ENCODE measurements around the gene PCDH9. TPM values are rescaled to one million over a fixed set of nuclear protein-coding genes. Genes with fewer than 3 reads are reported as not detected.

Gene PCDH9
- total RNA-seq, 1 donor from 2014 or later = 0.21 TPM

DNA sequence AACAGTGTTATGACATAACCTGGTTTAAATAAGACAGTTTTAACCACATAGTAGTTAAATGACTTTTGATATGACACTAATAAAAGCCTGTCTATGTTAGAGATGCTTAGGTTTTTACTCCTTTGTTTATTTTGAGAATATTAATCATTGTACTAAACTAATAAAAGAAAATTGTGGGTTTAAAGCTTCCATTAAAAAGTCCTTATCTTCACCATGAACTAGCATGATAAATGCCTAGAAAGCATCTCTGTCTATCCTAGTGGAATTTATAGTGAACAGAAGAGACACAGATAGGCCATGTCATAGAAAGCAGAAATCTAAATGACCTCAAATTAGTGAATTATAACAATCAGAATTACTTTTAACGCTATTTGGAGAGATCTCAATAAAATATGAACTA, 255.2 kb downstream of the PCDH9 start:
- no peak overlapping the region for H3K4me3 Mint-ChIP-seq
- no peaks in the 10 kb centered on the region for H3K4me1 Mint-ChIP-seq (ENCODE audit: low read depth)
- H3K9me3 Mint-ChIP-seq = no peaks in the 10 kb centered on the region

DNA sequence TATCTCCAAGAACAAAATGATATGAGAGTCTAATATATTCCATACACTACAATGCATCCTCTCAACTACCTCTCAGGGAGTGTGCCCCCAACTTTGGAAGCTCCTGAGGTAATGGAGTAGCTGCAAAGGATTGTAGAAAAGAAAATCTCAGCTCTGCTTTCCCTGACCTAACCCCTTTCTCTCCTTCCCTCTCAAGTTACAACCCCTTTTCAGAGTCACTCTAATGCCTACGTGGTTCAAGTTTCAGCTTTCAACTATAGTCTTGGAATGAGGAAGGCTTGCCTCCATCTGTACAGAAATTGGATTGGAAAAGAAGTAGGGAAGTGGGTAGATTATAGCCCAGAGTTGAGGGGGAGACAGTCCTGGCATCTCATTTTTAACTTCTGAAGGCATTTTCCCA, 256.0 kb downstream of the PCDH9 start:
- DNase-seq (ENCODE audit: low spot score) = no peak
- Mint-ChIP-seq H3K4me1 (ENCODE audit: low read depth) (no peaks in the 10 kb centered on the region), H3K9me3 (no peaks in the 10 kb centered on the region), H3K4me3 (no peak overlapping the region), H3K27ac (no peak overlapping the region), H3K36me3 (ENCODE audit: low read depth) (no peaks in the 10 kb centered on the region), H3K27me3 (ENCODE audit: insufficient read depth) (no peaks in the 10 kb centered on the region)
- intact Hi-C loops (cut with micrococcal nuclease) = no loop called here

More for the DNA sequence above, 255.2 kb downstream of the PCDH9 start:
- Mint-ChIP-seq H3K27ac (no peak overlapping the region), H3K36me3 (ENCODE audit: low read depth) (no peaks in the 10 kb centered on the region), H3K27me3 (ENCODE audit: insufficient read depth) (no peaks in the 10 kb centered on the region)
- intact Hi-C loops (cut with micrococcal nuclease) = no loop called here
- DNase-seq (ENCODE audit: low spot score) = no peak

DNA sequence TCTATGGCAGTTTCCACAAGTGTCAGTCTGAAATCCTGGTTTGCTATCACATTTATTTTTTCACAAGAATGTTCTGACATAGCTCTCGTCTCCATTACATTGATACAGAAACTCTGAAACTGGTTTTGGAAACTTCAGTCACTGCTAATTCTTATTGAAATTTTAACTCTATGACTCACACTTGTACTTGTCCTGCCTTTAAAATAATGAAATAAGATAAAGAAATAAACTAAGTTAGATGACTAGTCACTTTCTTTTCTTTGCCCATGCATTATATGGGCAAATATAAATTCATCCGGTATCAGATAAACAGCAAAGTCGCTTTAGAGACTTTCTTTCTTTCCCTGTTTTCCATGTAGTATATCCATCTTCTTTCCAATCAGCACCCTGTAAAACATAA, 257.5 kb downstream of the PCDH9 start:
- intact Hi-C loops (cut with micrococcal nuclease) = no loop called here
- Mint-ChIP-seq H3K27ac (no peak overlapping the region), H3K4me1 (ENCODE audit: low read depth) (no peaks in the 10 kb centered on the region), H3K27me3 (ENCODE audit: insufficient read depth) (no peaks in the 10 kb centered on the region), H3K9me3 (no peaks in the 10 kb centered on the region), H3K4me3 (no peak overlapping the region), H3K36me3 (ENCODE audit: low read depth) (no peaks in the 10 kb centered on the region)
- DNase-seq (ENCODE audit: low spot score) = no peak

DNA sequence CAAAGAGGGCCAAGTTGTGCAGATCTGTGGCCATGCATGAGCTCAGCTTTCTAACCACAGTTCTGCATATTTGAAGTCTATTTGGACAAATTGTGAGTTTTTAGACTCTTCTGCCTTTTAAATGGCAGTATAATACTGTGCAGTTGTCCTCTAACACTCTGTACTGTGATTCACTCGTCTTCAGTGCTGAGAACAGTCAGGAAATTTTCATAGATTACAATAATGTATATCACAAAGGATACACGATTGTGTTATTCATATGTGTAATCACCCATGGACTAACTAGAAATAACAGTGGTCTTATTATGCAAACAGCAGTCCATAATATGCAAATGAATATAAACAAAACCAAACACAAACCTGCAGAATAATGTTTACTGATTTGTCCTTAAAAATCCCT, 259.1 kb downstream of the PCDH9 start:
- no peaks in the 10 kb centered on the region for H3K9me3 Mint-ChIP-seq
- intact Hi-C loops (cut with micrococcal nuclease) = no loop called here
- no peak overlapping the region for H3K4me3 Mint-ChIP-seq
- H3K36me3 Mint-ChIP-seq (ENCODE audit: low read depth) = no peaks in the 10 kb centered on the region
- H3K4me1 Mint-ChIP-seq (ENCODE audit: low read depth) = no peaks in the 10 kb centered on the region
- H3K27ac Mint-ChIP-seq = no peak overlapping the region
- DNase-seq (ENCODE audit: low spot score) = no peak
- no peaks in the 10 kb centered on the region for H3K27me3 Mint-ChIP-seq (ENCODE audit: insufficient read depth)

DNA sequence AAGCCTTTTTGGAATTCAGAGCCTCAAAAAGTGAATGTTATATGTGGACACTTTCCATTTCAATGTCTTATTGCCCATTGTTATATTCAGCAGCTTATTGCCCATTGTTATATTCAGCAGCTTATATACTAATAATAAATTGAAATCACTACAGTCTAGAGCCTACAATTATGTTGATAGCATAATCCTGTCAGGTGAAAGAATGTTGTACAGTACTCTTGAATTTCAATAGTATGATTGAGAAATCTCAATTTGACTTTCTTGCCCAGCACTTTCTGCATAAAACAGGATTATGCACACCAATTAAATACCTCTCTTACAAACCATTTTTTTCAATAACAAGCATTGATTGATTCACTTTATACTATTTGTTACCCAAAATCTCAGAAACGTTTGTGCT, 260.8 kb downstream of the PCDH9 start:
- no peak for DNase-seq (ENCODE audit: low spot score)

DNA sequence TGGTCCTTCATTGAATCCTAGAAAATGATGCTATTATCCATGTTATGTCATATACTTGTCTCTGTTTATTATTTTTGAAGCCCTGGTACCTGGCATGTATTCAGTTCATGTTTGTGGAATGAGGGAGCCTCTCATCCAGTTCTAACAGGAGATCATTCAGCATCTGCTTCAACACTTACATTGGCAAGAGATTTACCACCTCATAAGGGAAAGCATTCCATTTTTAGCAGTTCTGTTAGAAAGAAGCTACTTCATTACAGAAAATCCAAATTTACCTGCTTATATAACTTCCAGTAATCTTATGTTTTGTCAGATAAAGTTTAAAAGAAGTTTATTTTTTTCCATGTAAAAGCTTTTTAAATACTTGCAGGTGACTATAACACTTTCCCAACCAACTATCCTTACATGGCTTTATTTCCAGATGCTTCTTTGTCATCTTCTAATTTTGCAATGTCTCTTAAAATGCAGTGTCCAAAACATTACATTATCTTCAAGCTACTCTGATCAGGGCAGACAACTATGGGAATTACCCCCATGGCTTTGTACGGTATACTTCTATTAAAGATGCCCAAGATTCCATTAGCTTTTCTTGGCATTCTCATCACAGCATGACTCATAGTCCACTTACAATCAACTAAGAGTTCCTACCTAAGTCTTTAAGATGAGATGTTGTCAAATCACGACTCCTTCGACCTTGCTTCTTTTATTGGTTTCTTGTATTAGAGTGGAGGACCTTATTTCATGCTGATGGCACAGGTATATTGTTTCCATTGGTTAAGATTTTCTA, 262.1 kb downstream of the PCDH9 start:
- no peaks in the 10 kb centered on the region for H3K36me3 Mint-ChIP-seq (ENCODE audit: low read depth)
- no peak for DNase-seq (ENCODE audit: low spot score)
- intact Hi-C loops (cut with micrococcal nuclease) = no loop called here
- H3K27ac Mint-ChIP-seq = no peak overlapping the region
- H3K4me3 Mint-ChIP-seq = no peak overlapping the region
- H3K9me3 Mint-ChIP-seq = no peaks in the 10 kb centered on the region
- no peaks in the 10 kb centered on the region for H3K27me3 Mint-ChIP-seq (ENCODE audit: insufficient read depth)
- no peaks in the 10 kb centered on the region for H3K4me1 Mint-ChIP-seq (ENCODE audit: low read depth)

More for the DNA sequence above, 260.8 kb downstream of the PCDH9 start:
- no peaks in the 10 kb centered on the region for H3K27me3 Mint-ChIP-seq (ENCODE audit: insufficient read depth)
- no peak overlapping the region for H3K4me3 Mint-ChIP-seq
- H3K36me3 Mint-ChIP-seq (ENCODE audit: low read depth) = no peaks in the 10 kb centered on the region
- H3K4me1 Mint-ChIP-seq (ENCODE audit: low read depth) = no peaks in the 10 kb centered on the region
- H3K27ac Mint-ChIP-seq = no peak overlapping the region
- intact Hi-C loops (cut with micrococcal nuclease) = no loop called here
- H3K9me3 Mint-ChIP-seq = no peaks in the 10 kb centered on the region

DNA sequence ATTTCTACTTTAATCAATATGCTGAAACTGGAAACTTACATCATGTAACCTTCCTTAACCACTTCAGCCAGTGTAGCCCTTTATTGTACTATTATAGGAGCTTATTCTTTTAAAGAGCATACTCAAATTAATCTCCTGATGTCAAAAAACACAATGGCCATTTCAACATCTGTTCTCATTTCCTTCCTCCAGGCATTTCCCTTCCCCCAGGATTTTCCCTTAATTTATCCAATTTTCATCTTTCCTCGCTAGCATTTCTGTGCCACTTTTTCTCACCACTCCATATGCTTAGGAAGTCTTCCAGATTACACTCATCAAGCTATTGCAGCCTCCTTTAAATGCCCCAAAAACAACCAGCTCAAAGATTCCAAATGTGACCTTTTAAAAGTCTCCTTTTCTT, 265.0 kb downstream of the PCDH9 start:
- H3K9me3 Mint-ChIP-seq = no peaks in the 10 kb centered on the region
- no peaks in the 10 kb centered on the region for H3K4me1 Mint-ChIP-seq (ENCODE audit: low read depth)
- no peaks in the 10 kb centered on the region for H3K27me3 Mint-ChIP-seq (ENCODE audit: insufficient read depth)
- no peaks in the 10 kb centered on the region for H3K36me3 Mint-ChIP-seq (ENCODE audit: low read depth)
- intact Hi-C loops (cut with micrococcal nuclease) = no loop called here
- no peak overlapping the region for H3K27ac Mint-ChIP-seq
- DNase-seq (ENCODE audit: low spot score) = no peak
- H3K4me3 Mint-ChIP-seq = no peak overlapping the region

DNA sequence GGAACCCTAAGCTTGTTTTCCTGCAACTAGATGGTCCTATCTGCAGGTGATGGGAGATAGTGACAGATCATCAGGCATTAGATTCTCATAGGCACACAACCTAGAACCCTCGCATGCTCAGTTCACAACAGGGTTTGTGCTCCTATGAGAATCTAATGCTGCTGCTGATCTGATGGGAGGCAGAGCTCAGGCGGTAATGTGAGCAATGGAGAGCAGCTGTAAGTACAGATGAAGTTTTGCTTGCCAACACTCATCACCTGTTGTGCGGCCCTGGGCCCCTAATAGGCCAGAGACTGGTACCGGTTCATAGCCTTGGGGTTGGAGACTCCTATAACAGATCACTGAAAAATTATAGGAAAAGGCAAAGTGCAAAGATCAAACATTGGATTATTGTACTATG, 267.2 kb downstream of the PCDH9 start:
- Mint-ChIP-seq H3K9me3 (no peaks in the 10 kb centered on the region), H3K4me1 (ENCODE audit: low read depth) (no peaks in the 10 kb centered on the region), H3K27ac (no peak overlapping the region), H3K4me3 (no peak overlapping the region), H3K36me3 (ENCODE audit: low read depth) (no peaks in the 10 kb centered on the region), H3K27me3 (ENCODE audit: insufficient read depth) (no peaks in the 10 kb centered on the region)
- no peak for DNase-seq (ENCODE audit: low spot score)
- intact Hi-C loops (cut with micrococcal nuclease) = no loop called here

DNA sequence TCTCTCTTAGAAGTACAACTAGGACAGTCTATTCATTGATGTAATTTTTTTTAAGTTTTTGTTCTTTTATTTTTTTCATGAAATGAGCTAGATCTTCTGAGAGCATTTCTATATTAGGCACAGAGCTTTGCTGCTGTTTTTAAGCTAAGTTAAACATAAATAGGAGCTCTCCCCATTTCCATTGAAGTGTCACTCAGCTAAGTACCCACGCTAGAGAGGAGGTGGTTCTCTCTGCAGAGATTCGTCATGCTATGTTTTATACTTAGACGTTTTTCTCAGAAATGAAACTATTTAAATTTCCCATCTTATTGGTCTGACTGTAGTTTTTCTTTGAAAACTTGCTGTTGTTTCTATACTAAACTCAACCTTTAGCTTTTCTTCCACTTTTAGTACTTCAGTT, 271.5 kb downstream of the PCDH9 start:
- intact Hi-C loops (cut with micrococcal nuclease) = no loop called here
- no peak for DNase-seq (ENCODE audit: low spot score)
- Mint-ChIP-seq H3K27ac (no peak overlapping the region), H3K4me3 (no peak overlapping the region), H3K4me1 (ENCODE audit: low read depth) (no peaks in the 10 kb centered on the region), H3K27me3 (ENCODE audit: insufficient read depth) (no peaks in the 10 kb centered on the region), H3K36me3 (ENCODE audit: low read depth) (no peaks in the 10 kb centered on the region), H3K9me3 (no peaks in the 10 kb centered on the region)

DNA sequence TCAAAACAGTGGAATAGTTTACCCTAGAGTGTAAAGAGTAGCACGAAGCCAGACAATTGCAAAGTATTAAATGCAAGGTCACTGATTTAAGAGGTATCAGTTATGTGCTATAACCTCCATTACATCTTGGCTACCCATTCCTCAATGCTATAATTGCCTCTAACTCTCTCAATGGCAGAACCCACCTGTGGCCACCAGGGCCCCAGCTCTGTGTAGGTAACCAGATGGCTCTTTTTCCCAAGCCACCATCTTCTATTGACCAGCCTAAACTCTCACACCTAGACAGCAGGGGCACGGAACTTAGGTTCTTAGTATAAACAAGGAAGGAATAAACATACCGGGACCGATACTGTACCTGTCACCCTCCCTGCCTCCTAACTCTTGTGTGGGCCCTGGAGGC, 277.6 kb downstream of the PCDH9 start:
- Mint-ChIP-seq H3K27ac (no peak overlapping the region), H3K4me3 (no peak overlapping the region), H3K27me3 (ENCODE audit: insufficient read depth) (no peaks in the 10 kb centered on the region), H3K9me3 (no peaks in the 10 kb centered on the region), H3K36me3 (ENCODE audit: low read depth) (no peaks in the 10 kb centered on the region), H3K4me1 (ENCODE audit: low read depth) (no peaks in the 10 kb centered on the region)
- DNase-seq (ENCODE audit: low spot score) = no peak
- intact Hi-C loops (cut with micrococcal nuclease) = no loop called here

DNA sequence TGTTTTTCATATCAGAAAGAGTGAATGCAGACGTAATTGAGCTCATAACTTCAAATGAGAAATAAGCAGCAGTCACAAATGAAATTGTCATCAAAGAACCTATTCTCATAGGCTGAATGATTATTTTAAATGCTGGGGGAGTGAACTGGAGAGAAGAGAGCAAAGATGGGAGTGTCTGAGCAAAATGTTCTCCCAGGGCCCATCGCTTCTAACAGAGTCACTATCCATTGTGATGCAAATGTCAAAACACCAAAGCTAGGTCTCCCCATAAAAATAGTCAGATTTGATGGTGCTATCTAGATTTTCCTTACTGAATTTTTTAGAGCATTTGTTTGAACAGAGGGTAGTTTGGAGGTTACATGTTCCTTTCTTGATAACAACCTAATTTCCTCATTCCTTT, 278.7 kb downstream of the PCDH9 start:
- no peak for DNase-seq (ENCODE audit: low spot score)
- Mint-ChIP-seq H3K27ac (no peak overlapping the region), H3K4me3 (no peak overlapping the region), H3K4me1 (ENCODE audit: low read depth) (no peaks in the 10 kb centered on the region), H3K9me3 (no peaks in the 10 kb centered on the region), H3K27me3 (ENCODE audit: insufficient read depth) (no peaks in the 10 kb centered on the region), H3K36me3 (ENCODE audit: low read depth) (no peaks in the 10 kb centered on the region)
- intact Hi-C loops (cut with micrococcal nuclease) = no loop called here

DNA sequence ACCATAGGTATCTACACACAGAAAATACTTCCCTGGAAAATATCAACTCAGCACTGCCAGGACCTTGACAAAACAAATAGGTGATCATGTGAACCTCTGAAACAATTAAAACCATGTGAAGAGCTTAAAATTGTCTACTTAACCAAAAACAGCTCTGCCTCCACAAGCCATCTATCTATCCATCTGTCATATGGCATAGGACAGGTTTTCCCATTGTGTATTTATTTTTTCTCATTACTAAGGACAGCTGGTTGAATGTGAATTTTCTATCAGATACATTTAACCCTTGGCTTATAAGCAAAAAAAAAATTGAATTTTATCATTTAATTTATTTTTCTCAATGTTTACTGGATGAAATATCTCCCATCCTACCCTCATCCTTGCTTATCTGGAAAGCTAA, 279.5 kb downstream of the PCDH9 start:
- Mint-ChIP-seq H3K27me3 (ENCODE audit: insufficient read depth) (no peaks in the 10 kb centered on the region), H3K4me1 (ENCODE audit: low read depth) (no peaks in the 10 kb centered on the region), H3K9me3 (no peaks in the 10 kb centered on the region), H3K27ac (no peak overlapping the region), H3K4me3 (no peak overlapping the region), H3K36me3 (ENCODE audit: low read depth) (no peaks in the 10 kb centered on the region)
- intact Hi-C loops (cut with micrococcal nuclease) = no loop called here
- no peak for DNase-seq (ENCODE audit: low spot score)

DNA sequence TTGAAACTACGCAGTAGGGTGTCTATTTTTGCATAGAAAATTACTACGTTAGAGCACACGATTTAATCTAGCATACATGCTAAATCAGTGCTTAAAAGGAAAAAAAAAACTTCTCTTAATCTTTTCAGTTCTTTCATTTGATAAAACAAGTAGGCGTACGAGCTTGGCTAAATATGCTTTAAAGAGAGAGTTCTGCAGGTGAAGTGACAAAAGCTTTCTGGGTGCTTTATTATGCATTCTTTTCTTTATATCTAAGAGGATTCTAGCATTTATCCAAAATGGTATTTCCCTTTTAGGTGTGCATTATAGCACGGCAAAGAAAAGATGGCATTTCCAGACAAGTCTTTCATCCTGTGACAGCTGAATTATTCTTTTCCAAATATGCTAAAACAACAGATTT, 281.2 kb downstream of the PCDH9 start:
- Mint-ChIP-seq H3K27me3 (ENCODE audit: insufficient read depth) (no peaks in the 10 kb centered on the region), H3K36me3 (ENCODE audit: low read depth) (no peaks in the 10 kb centered on the region), H3K27ac (no peak overlapping the region), H3K4me1 (ENCODE audit: low read depth) (no peaks in the 10 kb centered on the region), H3K4me3 (no peak overlapping the region), H3K9me3 (no peaks in the 10 kb centered on the region)
- intact Hi-C loops (cut with micrococcal nuclease) = no loop called here
- DNase-seq (ENCODE audit: low spot score) = no peak

DNA sequence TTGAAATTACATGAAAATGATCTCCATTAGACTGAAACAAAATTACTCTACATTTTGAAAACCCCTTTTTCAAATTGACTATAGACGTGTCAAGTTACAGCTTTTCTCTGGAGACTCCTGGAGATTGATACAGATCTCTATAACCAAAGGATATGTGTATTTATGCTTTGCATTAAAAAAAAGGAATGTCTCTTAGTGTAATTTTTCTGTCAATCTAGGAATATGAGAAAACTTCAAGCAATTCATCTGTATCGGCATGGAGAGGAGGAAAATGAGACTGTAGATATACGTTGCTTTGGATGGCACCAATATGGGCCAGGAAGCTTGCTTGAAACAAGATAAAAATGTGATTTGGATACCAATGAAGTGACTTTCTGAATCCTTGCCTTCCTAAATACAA, 286.6 kb downstream of the PCDH9 start:
- no peaks in the 10 kb centered on the region for H3K4me1 Mint-ChIP-seq (ENCODE audit: low read depth)
- no peak overlapping the region for H3K27ac Mint-ChIP-seq
- H3K9me3 Mint-ChIP-seq = no peaks in the 10 kb centered on the region
- intact Hi-C loops (cut with micrococcal nuclease) = no loop called here
- no peak overlapping the region for H3K4me3 Mint-ChIP-seq
- no peaks in the 10 kb centered on the region for H3K36me3 Mint-ChIP-seq (ENCODE audit: low read depth)
- no peaks in the 10 kb centered on the region for H3K27me3 Mint-ChIP-seq (ENCODE audit: insufficient read depth)
- DNase-seq (ENCODE audit: low spot score) = no peak

Data from activated T-helper 1 cell treated with anti-CD3 and anti-CD28 coated beads, Interleukin-12 subunit alpha, Interleukin-12 subunit beta, Interleukin-2, Interleukin-4 antibody, amounts not matched to agents 30 ng/mL and 10 ng/mL and 1 ng/mL, durations not matched to agents 14 hours and 24 hours and 36 hours (primary cell).